ENCODE data around the gene PACSIN3. TPM values are rescaled to one million over a fixed set of nuclear protein-coding genes. Genes with fewer than 3 reads are reported as not detected.

PACSIN3 gene
- total RNA-seq, 1 experiment from 2014 or later: 32.0 TPM

GRCh38 chr11:47216121-47216798 lies 30.0 kb upstream of the PACSIN3 start:
- Histone ChIP-seq H3K27me3 (replicated peaks; ENCODE audit: insufficient read depth, low read depth, low read length, poor library complexity) (no peaks in the 10 kb centered on the region), H3K4me1 (ENCODE audit: insufficient read depth, low read length, poor library complexity, severe bottlenecking) (peaks cover 24% of the 10 kb centered on the region), H3K36me3 (ENCODE audit: insufficient read depth, low read length, poor library complexity, severe bottlenecking) (peaks cover 19% of the 10 kb centered on the region), H3K9me3 (ENCODE audit: low read depth, low read length, poor library complexity, severe bottlenecking) (no peaks in the 10 kb centered on the region), H3K27ac (ENCODE audit: low read depth, low read length, poor library complexity, severe bottlenecking) (peak overlapping the region; percentile 86), H3K4me3 (ENCODE audit: low read depth, low read length, poor library complexity, severe bottlenecking) (peak overlapping the region; percentile 62)
- CTCF ChIA-PET: interaction anchor here (0.8 kb wide), 1 partner anchor 38 kb away, joined by 3 read pairs; no protein-coding TSS in a partner anchor
- POLR2A ChIA-PET (ENCODE audit: low non-redundant PET): interaction anchor here (0.6 to 0.9 kb wide), 2 partner anchors 20 to 619 kb away, joined by 4 to 13 read pairs; no protein-coding TSS in a partner anchor
- intact Hi-C loops (cut with micrococcal nuclease; ENCODE audit: unreplicated experiment): no loop called here
- TF ChIP-seq CTCF (conservative IDR thresholded peaks at IDR 0.05; ENCODE audit: low read depth, low read length): peak; percentile 51
- no peak for TF ChIP-seq EZH2 (IDR thresholded peaks at IDR 0.05; ENCODE audit: borderline replicate concordance, low read depth, low read length, poor library complexity, severe bottlenecking)
- BruUV-seq (replicated peaks): no TSS peak
- peak; percentile 82 for DNase-seq (ENCODE audit: low spot score)

GRCh38 chr11:47215366-47215910 lies 29.2 kb upstream of the PACSIN3 start:
- ChIA-PET POLR2A (ENCODE audit: low non-redundant PET) (interaction anchor here (0.6 kb wide), 1 partner anchor 618 kb away, joined by 13 read pairs; no protein-coding TSS in a partner anchor), CTCF (interaction anchor here (0.6 to 1.1 kb wide), 3 partner anchors 44 to 338 kb away, joined by 3 to 7 read pairs (median 5); no protein-coding TSS in a partner anchor)

More at GRCh38 chr11:47215366-47215910, 29.2 kb upstream of the PACSIN3 start:
- intact Hi-C loops (cut with micrococcal nuclease; ENCODE audit: unreplicated experiment): loop anchor here (2.0 kb wide), 2 partner anchors 29 to 53 kb away; partner anchors contain the start of gene PACSIN3
- DNase-seq (ENCODE audit: low spot score): no peak
- H3K27ac ChIP-seq (ENCODE audit: low read depth, low read length, poor library complexity, severe bottlenecking): peak overlapping the region; percentile 86
- H3K27me3 ChIP-seq (replicated peaks; ENCODE audit: insufficient read depth, low read depth, low read length, poor library complexity): no peaks in the 10 kb centered on the region
- H3K9me3 ChIP-seq (ENCODE audit: low read depth, low read length, poor library complexity, severe bottlenecking): no peaks in the 10 kb centered on the region
- peaks cover 23% of the 10 kb centered on the region for H3K4me1 ChIP-seq (ENCODE audit: insufficient read depth, low read length, poor library complexity, severe bottlenecking)
- H3K4me3 ChIP-seq (ENCODE audit: low read depth, low read length, poor library complexity, severe bottlenecking): peak overlapping the region; percentile 62
- BruUV-seq (replicated peaks): TSS peak; percentile 49
- peaks cover 15% of the 10 kb centered on the region for H3K36me3 ChIP-seq (ENCODE audit: insufficient read depth, low read length, poor library complexity, severe bottlenecking)
- TF ChIP-seq EZH2 (IDR thresholded peaks at IDR 0.05; ENCODE audit: borderline replicate concordance, low read depth, low read length, poor library complexity, severe bottlenecking) (no peak), CTCF (conservative IDR thresholded peaks at IDR 0.05; ENCODE audit: low read depth, low read length) (no peak)

Measured in A673 (cell line).